ENCODE results near the gene HJV.

HJV gene

GRCh38 chr1:145975216-145975615 lies 46.3 kb downstream of the HJV start:
- no peak for DNase-seq

GRCh38 chr1:145974721-145975120 lies 46.8 kb downstream of the HJV start:
- DNase-seq: no peak

- no peak for DNase-seq
These were observed 49.0 kb downstream of the HJV start for GRCh38 chr1:145972580-145972979.

Data from NCI-H526 (cell line).